NCI-H2107 treated with DMSO at 0.1 percent for 48 hours (cell line): Measurements from ENCODE around the gene PKN1.
A peak's percentile ranks its signal among the peaks of the same experiment; 100 is the strongest.

ENCODE experiments used
- DNase-seq: peaks from one replicate; lab custom pipeline; 2025; ENCODE audit not compliant: unreplicated experiment; lab: John Stamatoyannopoulos, UW

Gene PKN1

DNA sequence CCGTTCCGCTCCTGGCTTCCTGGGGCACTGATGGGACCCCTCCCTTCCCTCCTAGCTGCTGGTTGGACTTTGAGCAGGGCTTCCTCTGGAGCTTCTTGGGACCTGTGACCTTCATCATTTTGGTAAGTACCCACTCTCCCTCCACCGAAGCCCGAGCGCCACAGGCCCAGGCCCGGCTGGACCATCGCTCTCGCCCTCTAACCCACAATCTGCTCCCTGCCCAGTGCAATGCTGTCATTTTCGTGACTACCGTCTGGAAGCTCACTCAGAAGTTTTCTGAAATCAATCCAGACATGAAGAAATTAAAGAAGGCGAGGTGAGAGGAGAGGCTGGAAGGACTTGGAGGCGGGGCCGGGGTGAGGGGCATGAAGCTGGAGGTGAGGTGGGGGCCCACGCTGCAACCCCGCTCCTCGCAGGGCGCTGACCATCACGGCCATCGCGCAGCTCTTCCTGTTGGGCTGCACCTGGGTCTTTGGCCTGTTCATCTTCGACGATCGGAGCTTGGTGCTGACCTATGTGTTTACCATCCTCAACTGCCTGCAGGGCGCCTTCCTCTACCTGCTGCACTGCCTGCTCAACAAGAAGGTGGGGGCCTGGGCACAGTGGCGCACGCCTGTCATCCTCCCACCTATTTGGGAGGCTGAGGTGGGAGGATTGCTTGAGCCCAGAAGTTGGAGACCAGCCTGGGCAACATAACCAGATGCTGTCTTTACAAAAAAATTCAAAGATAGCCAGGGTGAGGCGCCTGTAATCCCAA is 26.3 kb upstream of the PKN1 start:
- no peak for DNase-seq

DNA sequence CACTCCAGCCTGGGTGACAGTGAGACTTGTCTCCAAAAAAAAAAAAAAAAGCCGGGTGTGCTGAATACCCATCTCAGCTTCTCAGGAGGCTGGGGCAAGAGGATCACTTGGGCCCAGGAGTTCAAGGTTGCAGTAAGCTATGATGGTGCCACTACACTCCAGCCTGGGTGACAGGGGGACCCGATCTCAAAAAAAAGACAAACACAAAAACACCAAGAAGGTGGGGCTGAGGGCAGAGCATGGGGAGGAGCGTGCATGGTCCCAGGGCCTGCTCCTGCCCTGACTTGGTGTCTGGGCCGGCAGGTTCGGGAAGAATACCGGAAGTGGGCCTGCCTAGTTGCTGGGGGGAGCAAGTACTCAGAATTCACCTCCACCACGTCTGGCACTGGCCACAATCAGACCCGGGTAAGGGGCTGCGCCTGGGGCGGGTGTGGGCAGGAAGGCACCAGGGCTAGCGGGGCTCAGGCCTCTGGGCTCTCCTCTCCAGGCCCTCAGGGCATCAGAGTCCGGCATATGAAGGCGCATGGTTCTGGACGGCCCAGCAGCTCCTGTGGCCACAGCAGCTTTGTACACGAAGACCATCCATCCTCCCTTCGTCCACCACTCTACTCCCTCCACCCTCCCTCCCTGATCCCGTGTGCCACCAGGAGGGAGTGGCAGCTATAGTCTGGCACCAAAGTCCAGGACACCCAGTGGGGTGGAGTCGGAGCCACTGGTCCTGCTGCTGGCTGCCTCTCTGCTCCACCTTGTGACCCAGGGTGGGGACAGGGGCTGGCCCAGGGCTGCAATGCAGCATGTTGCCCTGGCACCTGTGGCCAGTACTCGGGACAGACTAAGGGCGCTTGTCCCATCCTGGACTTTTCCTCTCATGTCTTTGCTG is 25.3 kb upstream of the PKN1 start:
- DNase-seq, result no peak

DNA sequence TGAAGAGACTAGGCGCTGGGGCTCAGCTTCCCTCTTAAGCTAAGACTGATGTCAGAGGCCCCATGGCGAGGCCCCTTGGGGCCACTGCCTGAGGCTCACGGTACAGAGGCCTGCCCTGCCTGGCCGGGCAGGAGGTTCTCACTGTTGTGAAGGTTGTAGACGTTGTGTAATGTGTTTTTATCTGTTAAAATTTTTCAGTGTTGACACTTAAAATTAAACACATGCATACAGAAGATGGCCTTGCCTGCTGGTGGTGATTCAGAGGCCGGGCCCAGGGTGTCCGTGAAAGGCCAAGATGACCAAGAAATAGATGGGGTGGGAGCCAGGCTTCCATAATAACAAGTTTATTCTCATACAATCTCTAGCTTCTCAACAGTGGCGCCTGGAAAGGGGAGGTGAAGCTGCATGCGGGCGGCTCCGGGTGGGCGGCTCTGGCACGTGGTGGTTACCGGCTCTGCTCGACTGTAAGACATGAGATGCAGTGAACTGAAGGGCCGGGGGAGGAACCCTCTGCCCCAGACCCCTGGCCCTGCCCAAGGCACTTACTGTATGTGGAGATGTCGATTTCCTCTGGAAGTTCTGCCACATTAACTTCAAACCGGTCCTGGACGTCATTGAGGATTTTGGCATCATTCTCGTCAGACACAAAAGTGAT is 24.5 kb upstream of the PKN1 start:
- DNase-seq, result no peak

DNA sequence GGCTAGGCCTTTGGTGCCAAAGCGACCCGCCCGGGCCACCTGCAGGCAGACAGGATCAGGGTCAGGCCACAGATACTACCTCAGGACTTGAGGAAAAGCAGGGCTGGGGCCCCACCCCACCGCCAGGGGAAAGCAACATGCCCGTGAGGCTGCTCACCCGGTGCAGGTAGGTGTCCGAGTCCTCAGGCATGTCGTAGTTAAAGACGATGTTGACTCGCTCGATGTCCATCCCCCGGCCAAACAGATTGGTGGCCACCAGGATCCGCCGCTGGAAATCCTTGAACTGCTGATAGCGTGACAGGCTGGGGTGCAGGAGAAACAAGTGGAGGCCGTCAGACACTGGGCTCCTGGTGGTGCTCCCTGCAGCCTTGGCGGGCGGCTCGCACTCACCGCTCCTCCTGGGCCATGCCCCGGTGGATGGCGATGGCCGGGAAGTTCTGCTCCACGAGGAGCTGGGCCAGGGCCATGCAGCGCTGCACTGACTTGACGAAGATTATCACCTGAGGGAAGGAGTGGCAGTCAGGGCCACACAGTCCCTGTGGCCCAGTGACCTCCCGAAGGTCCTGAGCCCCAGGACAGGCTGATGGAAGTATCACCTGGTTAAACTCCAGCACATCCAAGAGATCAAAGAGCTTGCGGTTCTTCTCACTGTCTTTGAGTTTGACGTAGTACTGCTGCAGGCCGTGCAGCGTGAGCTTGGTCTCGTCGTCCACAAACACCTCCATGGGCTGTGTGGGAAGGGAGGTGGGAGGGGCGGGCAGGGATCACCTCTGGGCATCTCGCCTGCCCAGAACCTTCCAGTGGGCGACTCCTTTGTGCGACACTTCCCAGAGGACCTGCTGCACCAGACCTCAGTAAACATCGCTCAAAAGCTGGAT is 23.7 kb upstream of the PKN1 start:
- no peak for DNase-seq

DNA sequence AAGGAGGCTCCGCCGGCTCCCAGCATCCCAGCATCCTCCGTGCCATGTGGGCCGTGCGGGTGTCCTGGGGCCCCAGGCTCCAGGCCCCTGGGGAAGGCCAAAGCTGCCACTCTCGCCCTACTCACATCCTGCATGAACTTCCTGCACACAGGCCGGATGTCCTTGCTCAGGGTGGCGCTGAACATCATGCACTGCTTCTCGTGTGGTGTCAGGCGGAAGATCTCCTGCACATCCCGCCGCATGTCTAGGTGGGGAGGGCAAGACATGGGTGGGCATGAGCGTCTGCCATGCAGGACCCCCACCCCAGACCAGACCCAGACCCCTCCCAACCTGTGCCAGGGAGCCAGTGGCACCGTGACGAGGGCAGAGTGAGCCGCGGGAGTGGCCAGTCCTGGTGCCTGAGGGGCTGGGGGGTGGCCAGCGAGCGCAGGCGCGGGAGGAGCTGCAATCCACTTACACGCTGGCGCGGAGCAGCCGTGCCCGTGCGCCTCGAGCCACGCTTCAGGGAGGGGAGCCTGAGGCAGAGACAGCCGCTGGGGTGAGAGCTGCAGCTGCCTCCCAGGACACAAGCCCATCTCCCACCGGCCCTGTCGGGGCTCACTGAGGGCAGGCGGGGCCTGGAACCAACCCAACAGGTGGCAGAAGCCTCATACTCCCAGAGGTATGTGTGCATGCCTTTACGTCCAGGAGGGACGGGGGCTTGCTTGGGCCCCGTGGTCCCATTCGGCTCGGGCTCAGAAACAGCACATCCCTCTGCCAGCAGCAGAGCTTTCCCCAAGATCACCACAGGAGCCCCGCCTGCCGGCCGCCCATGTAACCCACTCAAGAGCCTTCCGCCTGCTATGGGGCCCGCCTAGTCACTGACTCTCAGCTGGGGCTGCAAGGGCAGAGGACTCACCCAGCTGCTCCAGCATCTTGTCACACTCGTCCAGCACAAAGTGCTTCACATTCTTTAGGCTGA is 22.7 kb upstream of the PKN1 start:
- DNase-seq, result peak; percentile 37

DNA sequence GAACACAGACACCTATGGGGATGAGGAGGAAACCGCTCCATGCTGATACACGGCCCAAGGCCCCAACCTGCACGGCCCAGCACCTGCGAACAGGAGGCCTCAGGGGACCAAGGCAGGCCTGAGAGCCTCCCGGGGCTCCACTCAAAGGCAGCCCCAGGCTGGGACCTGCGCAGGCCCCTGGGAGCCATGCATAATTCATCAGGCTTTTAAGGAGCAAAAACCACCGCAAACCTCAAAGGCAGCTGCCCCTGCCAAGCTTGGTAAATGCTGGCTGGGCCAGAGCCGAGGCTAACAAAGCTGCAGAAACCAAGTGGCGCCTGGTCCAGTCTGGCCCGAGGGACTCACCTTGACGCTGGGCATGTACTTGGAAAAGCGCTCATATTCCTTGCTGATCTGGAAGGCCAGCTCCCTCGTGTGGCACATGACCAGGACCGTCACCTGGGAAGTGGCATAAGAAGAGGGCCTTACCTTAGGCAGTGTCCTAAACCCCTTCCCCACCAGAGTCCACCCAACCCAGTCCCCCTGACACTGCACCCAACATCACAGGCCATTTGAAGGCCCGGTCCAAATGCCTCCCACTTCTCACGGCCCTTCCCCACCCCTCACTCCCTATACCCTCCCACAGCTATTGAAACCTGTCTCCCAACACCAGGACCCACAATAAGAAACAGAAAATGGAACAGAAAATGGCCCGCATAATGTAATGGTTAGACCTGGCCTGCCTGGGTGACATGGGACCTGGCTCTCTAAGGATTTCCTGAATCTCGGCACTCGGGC is 21.8 kb upstream of the PKN1 start:
- DNase-seq, result peak; percentile 44

DNA sequence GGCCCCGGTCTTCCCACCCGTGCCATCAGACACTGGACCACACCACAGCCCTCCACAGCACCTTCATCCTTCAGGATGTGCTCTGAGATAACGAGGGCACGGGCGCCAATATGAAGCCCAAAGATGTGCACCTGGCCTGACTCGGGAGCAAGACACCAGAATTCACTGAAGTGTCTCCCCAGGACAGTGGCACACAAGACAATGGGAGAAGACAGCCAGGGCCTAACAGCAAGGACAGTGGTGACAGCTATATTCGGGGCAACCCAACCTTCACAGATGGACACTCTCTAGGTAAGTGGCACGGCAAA is 21.2 kb upstream of the PKN1 start:
- DNase-seq, result no peak

DNA sequence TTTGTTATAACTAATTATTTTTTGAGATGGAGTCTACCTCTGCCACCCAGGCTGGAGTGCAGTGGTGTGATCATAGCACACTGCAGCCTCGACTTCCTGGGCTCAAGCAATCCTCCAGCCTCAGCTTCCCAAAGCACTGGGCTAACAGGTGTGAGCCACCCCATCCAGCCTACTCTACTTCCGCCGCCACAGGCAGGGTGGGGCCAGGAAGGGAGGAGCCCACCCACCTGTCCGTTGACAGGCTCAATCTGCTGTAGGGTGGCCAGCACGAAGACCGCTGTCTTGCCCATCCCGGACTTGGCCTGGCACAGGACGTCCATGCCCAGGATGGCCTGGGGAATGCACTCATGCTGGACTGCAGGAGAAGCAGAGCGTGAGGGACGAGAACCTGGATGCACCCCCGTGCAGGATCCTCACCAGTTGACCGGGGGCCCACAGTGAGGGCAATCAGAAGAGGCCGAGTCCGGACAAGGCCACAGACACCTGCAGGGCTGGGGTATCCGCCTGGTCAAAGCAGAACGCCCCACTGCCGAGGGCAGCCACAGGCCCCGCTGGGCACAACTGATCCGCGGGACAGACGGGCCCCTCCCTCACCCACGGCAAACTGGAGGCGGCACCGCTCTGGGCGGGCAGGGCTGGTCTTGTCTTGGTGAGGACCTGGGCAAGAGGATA is 20.6 kb upstream of the PKN1 start:
- DNase-seq, result no peak

DNA sequence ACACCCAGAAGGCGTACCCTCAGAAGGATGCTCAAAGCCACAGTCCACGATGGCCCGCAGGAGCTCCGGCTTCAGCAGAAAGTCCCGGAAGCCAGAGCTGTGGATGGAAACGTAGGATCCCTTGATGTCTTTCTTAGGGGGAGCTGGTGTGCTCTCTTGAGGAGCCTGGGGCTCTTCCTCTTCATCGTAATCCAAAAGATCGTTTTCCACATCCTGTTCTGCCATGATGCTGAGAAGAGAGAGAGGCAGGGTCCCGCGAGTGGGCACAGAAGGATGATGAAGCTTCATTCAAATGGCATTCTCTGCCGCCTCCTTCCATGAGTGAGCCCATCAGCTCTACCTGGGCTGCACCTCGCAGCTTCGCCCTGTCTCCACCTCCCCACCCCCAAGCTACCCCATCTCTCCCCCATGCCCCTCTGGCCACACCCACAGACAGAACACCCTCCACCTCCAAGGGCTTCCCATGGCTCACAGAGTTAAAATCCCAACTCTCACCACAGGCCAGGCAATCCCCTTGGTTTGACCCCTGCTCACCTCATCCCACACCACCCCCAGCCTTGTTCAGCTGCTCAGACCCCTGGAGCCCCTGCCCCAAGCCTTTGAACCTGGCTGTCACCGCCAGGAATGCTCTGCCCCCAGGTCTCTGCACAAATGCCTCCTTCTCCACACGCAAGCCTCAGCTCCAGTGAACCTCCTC is 20.0 kb upstream of the PKN1 start:
- DNase-seq, result no peak

DNA sequence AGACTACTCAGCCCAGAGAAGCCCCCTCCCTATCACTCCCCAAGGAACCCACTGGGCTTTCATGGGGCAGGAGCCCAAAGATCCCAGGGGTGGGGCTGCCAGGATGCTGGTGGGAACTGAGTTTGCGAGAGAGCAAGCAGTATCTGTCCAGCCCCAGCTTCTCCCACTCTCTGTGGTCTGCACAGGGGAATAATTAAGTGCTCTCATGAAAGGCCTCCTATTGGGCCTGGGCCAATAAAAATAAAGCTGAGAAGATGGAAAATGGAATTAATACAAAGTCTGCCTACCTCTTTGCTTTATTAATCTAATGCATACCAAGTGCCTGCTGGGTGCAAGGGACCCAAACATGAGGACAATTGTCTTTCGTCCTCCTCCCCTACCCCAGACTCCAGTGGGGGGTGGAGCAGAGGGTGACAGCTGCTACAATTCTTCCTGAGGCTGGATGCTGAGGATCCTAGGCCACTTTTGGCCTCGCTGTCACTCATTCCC is 19.4 kb upstream of the PKN1 start:
- DNase-seq, result peak; percentile 42

DNA sequence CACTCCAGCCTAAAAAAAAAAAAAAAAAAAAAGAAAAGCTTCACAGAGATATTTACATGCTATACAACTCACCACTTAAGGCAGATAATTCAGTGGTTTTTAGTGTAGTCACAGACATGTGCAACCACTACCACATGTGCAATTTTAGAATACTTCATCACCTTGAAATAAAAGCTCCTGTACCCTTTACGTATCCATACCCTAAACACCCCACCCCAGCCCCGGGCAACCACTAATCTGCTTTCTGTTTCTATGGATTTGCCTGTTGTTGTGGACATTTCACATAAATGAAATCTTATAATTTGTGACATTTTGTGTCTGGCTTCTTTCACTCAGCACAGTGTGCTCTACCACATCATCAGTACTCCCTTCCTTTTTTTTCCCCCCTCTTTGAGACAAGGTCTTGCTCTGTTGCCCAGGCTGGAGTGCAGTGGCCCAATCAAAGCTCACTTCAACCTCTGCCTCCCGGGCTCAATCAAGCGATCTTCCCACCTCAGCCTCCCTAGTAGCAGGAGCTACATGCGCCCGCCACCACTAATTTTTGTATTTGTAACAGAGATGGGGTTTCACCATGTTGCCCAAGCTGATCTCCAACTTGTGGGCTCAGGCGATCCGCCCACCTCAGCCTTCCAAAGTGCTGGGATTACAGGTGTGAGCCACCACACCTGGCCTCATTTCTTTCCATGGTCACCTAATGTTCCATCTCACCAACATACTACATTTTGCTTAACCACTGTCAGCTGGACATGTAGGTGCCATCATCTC is 18.0 kb upstream of the PKN1 start:
- no peak for DNase-seq

DNA sequence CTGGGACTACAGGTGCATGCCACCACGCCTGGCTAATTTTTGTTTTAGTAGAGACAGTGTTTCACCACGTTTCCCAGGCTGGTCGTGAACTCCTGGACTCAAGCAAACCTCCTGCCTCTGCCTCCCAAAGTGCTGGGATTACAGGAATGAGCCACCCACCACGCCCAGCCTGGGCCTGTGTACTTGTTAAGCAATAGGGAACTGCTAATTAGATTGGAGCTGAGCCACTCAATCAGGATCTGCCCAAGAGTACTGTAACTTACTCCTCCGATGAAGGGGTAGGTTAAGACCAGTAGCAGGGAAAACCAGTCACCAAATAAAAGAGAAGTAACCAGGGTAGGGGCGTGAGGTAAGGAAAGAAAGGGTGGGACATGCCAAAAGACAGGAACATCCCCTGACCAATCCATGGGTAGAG is 16.3 kb upstream of the PKN1 start:
- DNase-seq, result no peak

DNA sequence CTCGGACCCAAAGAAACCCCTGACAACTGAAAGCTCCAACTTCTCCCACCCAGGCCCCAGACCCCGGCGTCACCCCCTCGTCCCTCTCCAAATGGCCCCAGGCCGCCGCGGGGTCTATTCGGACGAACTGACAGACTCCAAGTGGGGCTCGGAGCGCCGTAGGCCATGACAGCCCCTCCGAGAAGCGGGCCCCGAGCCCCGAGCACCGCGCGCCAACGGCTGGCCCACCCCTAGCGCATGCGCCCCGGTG is 14.3 kb upstream of the PKN1 start:
- no peak for DNase-seq

DNA sequence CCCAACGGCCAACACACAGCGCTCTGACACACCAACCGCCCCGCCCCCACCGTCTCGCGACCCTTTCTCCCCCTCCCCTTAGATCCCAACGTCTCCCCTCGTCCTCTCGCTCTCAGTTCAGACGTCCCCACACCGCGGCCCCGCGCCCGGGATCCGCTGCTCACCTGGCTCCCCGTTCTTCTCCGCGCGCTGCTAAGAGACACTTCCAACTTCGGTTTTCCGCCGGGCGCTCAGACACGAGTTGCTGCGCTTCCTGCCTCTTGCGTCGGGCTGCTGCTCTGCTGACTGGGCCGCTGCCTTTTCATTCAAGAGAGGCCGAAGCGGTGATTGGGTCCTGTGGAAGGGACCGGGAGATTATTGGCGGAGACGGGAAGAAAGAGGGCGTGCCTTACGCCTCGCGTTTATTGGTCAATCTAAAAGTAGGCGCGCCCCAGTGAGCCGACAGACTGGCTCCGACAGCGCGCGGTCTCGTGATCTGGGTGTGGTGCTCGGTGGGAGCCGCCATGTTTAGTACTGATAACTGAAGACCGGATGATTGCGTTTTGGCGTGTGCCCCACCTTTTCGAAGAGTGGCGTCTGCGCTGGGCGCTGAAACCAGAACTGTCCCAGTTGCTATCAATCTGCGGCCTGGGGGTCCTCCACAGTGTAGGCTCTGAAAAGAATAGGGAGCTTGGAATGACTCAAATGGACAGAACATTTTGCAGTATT is 13.8 kb upstream of the PKN1 start, which contains the start of gene DDX39A:
Gene DDX39A, minus strand, starts transcription at position 236 of the 708 bp plus-strand sequence. CDS start 6,121 bp downstream, outside the sequence.
- DNase-seq, result peak; percentile 97

DNA sequence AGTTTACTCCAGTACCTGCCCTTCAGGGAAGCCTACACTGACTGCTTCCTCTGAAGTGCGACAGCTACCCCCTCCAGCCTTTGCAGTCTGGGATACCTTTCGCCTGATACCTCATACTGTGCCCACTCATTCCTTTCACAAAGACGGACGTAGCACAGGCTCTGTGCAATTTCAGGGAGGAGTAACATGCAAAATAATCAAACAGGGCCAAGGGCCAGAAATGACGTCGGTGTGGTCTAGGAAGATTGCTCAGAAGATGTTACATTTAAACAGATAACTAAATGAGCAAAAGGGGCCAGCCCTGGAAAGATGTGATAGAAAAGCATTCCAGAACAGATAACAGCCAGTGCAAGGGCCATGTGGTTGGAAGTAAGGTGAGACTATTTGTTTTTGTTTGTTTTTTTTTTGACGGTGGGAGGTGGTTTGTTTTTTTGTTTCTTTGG is 7.4 kb upstream of the PKN1 start:
- no peak for DNase-seq

DNA sequence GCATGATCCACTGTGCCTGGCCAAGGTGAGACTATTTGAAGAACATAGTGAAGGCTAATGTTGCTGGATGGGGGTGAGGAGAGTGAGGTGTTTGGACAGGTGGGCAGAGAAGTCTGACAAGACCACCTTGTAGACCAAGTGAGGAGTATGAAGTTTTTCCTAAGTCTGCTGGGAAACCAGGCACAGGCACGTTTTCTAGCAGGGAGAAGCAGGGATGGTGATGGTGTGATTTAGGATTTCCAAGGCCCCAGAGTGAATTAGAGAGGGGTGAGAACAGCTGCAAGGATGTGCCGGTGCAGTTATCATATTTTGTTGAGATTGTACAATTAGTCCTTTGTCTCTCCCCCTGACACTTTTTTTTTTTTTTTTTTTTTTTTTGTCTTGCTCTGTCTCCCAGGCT is 5.6 kb upstream of the PKN1 start:
- no peak for DNase-seq
